SK-N-SH treated with all-trans-retinoic acid at 6 μM for 48 hours (cell line): ENCODE data around the gene ACVR1B.

Source experiments
- ARNTL ChIP-seq: fragments of 450-650 bp; formaldehyde crosslinking; IDR thresholded peaks from 2 replicates; pipeline ENCODE4 v1.5.0; 2020; ENCODE audit warnings: low read depth, mild to moderate bottlenecking, moderate library complexity, borderline replicate concordance
- BACH2 ChIP-seq: fragments of 250-450 bp; sonication (Bioruptor Pico); IDR thresholded peaks from 2 replicates; pipeline ENCODE4 v1.9.0; 2021; ENCODE audit warnings: mild to moderate bottlenecking, borderline replicate concordance
- SNAI2 ChIP-seq: fragments of 250-450 bp; sonication (Bioruptor Pico); IDR thresholded peaks from 2 replicates; pipeline ENCODE4 v1.5.0; 2020; ENCODE audit warnings: mild to moderate bottlenecking, moderate library complexity
- TCF4 ChIP-seq: fragments of 250-450 bp; sonication (Bioruptor Pico); IDR thresholded peaks from 2 replicates; pipeline ENCODE4 v1.8.0; 2021; ENCODE audit warnings: mild to moderate bottlenecking, moderate library complexity, borderline replicate concordance
- ZC3H10 ChIP-seq: fragments of 250-450 bp; sonication (Bioruptor Pico); IDR thresholded peaks from 2 replicates; pipeline ENCODE4 v1.5.1; 2021; ENCODE audit warnings: mild to moderate bottlenecking, moderate library complexity
- TF ChIP-seq, protein P1 (sequence below): fragments of 250-450 bp; sonication (Bioruptor Pico); IDR thresholded peaks from 2 replicates; pipeline ENCODE4 v1.5.0; 2020; ENCODE audit warnings: mild to moderate bottlenecking, moderate library complexity

DNA sequence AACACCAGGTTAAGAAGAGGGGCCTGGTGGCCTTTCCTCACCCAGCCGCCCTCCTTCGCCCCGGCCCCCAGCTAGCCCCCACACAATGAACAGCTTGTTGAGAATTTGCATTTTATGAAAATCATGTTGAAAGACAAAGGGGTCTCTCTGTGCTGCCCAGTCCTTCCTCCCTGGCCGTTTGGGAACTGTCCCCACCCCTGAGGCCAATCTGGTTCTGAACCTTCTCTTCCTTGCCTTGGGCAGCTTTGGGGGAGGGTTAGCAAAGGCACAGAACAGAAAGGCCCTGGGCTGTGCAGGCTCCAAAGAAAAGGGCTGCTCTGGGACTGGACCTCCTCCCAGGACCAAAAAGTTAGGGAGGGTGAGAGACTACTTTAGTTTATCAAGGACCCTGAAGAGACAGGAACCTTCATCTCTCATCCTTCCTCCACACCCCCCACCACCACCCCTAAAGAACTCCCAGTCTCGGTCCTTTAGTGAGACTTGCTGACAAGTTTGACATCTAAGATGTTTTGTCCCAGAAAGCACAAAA is 56.5 kb downstream of the ACVR1B start:
- TF ChIP-seq SNAI2 (CRISPR knock-in tag) (no peak), TCF4 (CRISPR knock-in tag) (no peak), ARNTL (CRISPR knock-in tag) (no peak), BACH2 (no peak), ZC3H10 (CRISPR knock-in tag) (no peak)
- TF ChIP-seq, protein P1, sequence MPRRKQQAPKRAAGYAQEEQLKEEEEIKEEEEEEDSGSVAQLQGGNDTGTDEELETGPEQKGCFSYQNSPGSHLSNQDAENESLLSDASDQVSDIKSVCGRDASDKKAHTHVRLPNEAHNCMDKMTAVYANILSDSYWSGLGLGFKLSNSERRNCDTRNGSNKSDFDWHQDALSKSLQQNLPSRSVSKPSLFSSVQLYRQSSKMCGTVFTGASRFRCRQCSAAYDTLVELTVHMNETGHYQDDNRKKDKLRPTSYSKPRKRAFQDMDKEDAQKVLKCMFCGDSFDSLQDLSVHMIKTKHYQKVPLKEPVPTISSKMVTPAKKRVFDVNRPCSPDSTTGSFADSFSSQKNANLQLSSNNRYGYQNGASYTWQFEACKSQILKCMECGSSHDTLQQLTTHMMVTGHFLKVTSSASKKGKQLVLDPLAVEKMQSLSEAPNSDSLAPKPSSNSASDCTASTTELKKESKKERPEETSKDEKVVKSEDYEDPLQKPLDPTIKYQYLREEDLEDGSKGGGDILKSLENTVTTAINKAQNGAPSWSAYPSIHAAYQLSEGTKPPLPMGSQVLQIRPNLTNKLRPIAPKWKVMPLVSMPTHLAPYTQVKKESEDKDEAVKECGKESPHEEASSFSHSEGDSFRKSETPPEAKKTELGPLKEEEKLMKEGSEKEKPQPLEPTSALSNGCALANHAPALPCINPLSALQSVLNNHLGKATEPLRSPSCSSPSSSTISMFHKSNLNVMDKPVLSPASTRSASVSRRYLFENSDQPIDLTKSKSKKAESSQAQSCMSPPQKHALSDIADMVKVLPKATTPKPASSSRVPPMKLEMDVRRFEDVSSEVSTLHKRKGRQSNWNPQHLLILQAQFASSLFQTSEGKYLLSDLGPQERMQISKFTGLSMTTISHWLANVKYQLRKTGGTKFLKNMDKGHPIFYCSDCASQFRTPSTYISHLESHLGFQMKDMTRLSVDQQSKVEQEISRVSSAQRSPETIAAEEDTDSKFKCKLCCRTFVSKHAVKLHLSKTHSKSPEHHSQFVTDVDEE (CRISPR knock-in tag): no peak
